Right lobe of liver (tissue), 6 donors: Measurements from ENCODE around the gene PGA4. TPM values are rescaled to one million over a fixed set of nuclear protein-coding genes. Genes with fewer than 3 reads are reported as not detected.
"Not testable (repeated sequence)": the region's sequence is repeated elsewhere in the genome, so short reads cannot be mapped to it uniquely, and the experiment has no call there.

ENCODE experiments used
- ATAC-seq, 4 donors: fragments of 200-7000 bp; cut with Tn5 transposase; one replicate each; pipeline ENCODE4 v1.9.1; 2020; ENCODE audit warnings: mild to moderate bottlenecking in 4 of 4, moderate library complexity in 4 of 4
- DNase-seq, 3 donors: peaks; one replicate each; pipeline ENCODE4 v3.0.0-alpha.2; 2020
- H3K27ac ChIP-seq, 3 donors: fragments of 200-600 bp; one replicate each; pipeline ENCODE4 v1.8.0; 2022
- H3K27me3 ChIP-seq, 2 donors: fragments of 200-600 bp; one replicate each; pipeline ENCODE4 v1.8.0; 2022
- H3K36me3 ChIP-seq, 4 donors: fragments of 200-600 bp; sonication (generic) in 1 of 4; one replicate each; pipeline versions ENCODE4 v1.5.1 to v1.8.0; 2017 to 2022; ENCODE audit warnings: control low read depth in 1 of 4
- H3K4me1 ChIP-seq, 4 donors: fragments of 200-600 bp; sonication (generic) in 1 of 4; one replicate each; pipeline versions ENCODE4 v1.5.1 to v1.8.0; 2017 to 2022; ENCODE audit warnings: control low read depth in 1 of 4
- H3K4me3 ChIP-seq, 3 donors: fragments of 200-600 bp; one replicate each; pipeline ENCODE4 v1.8.0; 2022
- H3K9me3 ChIP-seq, 4 donors: fragments of 200-600 bp; sonication (generic) in 1 of 4; one replicate each; pipeline versions ENCODE4 v1.5.1 to v1.8.0; 2017 to 2022; ENCODE audit warnings: control low read depth in 1 of 4
- POLR2A ChIP-seq: fragments of 450-650 bp; IDR thresholded peaks from one replicate; pipeline ENCODE4 v1.6.1; 2017; ENCODE audit warnings: antibody characterized with exemption, mild to moderate bottlenecking
- WGBS: methylation state at CpG from one replicate; pipeline ENCODE4 v1.1.6; 2018; ENCODE audit warnings: low coverage, low lambda C conversion rate; ENCODE audit not compliant: insufficient coverage; ENCODE audit errors: missing lambda C conversion rate; 5-methylcytosine and 5-hydroxymethylcytosine counted together
- intact Hi-C, 2 donors: fragments of 100-400 bp; cut with DNase I; formaldehyde crosslinking; loops; one replicate each; pipeline versions ENCODE4 v1.11.2 to v1.14.1; 2022
- total RNA-seq, 6 experiments: library from RNA; depleted of rRNA in 2 of 6; stranded (reverse); fragments of >200 nt in 2 of 6; fragmentation: NEBNext Ultra II Directional in 3 of 6; extraction: Animal tissue kit (Norgen Biotek cat#: 25700) in 3 of 6; gene quantifications; one replicate each; pipeline versions ENCODE4 v1.1.0 to v1.2.4, GENCODE V29; 2016 to 2023
- TF ChIP-seq, protein P1 (sequence below), 4 donors: fragments of 200-600 bp in 3 of 4; fragments of 450-650 bp in 1 of 4; IDR thresholded peaks; one replicate each; pipeline versions ENCODE4 v1.5.1 to v1.8.0; 2016 to 2022; ENCODE audit warnings: antibody characterized with exemption in 4 of 4, mild to moderate bottlenecking in 2 of 4
- donor health status: DM: no; HTN: yes; CAD: no.
- donor health status: DM: no; HTN: no; CAD: no.
- donor health status: DM: no; HTN: no; CAD: no.
- donor health status: DM: no; HTN: yes; CAD: no.
- donor health status: DM: no; HTN: yes; CAD: no.

Gene PGA4
- total RNA-seq, 6 experiments from 2014 or later: 0.15 to 1.5 (median 0.52) TPM; not detected in 2

DNA sequence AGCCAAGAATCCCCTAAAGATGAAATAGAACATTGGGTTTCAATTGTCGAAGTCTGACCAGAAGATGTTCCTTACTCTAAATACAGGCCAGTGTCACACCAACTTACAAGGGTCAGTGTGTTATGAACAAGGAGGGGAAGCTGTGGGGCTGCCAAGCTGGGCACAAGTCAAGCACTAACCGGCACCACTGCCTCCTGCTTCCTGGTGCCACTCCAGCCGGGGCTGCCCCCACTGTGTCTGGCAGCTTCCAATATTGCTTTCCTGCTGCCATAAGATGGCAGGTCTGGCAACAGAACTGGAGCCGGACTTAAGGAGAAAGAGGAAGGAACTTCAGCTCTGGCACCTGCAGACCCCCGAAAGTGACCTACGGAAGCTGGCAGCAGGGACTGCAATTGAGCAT, 47.2 kb upstream of the PGA4 start:
- no peak for TF ChIP-seq POLR2A
- TF ChIP-seq, protein P1, sequence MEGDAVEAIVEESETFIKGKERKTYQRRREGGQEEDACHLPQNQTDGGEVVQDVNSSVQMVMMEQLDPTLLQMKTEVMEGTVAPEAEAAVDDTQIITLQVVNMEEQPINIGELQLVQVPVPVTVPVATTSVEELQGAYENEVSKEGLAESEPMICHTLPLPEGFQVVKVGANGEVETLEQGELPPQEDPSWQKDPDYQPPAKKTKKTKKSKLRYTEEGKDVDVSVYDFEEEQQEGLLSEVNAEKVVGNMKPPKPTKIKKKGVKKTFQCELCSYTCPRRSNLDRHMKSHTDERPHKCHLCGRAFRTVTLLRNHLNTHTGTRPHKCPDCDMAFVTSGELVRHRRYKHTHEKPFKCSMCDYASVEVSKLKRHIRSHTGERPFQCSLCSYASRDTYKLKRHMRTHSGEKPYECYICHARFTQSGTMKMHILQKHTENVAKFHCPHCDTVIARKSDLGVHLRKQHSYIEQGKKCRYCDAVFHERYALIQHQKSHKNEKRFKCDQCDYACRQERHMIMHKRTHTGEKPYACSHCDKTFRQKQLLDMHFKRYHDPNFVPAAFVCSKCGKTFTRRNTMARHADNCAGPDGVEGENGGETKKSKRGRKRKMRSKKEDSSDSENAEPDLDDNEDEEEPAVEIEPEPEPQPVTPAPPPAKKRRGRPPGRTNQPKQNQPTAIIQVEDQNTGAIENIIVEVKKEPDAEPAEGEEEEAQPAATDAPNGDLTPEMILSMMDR (IDR thresholded peaks at IDR 0.05): no peak
- no peaks in the 10 kb centered on the region for H3K4me1 ChIP-seq
- 100% methylated on average over 1 of the region's 6 CpGs for WGBS
- no peak for DNase-seq
- intact Hi-C loops: no loop called here
- no peaks in the 10 kb centered on the region for H3K36me3 ChIP-seq
- no peak overlapping the region for H3K27ac ChIP-seq
- H3K27me3 ChIP-seq: no peaks in the 10 kb centered on the region
- no peak overlapping the region for H3K4me3 ChIP-seq
- no peak for ATAC-seq
- H3K9me3 ChIP-seq: no peaks in the 10 kb centered on the region

DNA sequence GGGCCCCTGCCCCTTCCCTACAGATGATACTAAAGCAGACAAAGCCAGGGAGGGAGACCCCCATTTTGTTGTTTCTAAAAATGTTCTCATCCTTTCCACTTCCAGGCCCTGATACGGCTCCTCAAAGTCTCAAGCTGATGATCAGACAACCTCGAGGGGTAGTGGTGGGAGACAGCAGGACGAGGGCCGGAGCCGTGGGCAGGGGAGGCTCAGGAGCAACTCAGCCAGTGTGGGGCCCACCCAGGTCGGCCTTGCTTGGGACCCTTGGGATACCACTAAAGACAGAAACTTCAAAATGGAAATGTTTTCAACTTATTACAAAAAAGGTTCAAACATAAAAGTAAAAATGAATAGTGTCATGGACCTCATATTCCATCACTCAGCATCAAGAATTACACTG, 45.7 kb upstream of the PGA4 start:
- Histone ChIP-seq H3K36me3 (no peaks in the 10 kb centered on the region), H3K27ac (no peak overlapping the region), H3K27me3 (no peaks in the 10 kb centered on the region), H3K4me1 (no peaks in the 10 kb centered on the region), H3K9me3 (no peaks in the 10 kb centered on the region), H3K4me3 (no peak overlapping the region)
- TF ChIP-seq POLR2A: no peak
- TF ChIP-seq, protein P1 (IDR thresholded peaks at IDR 0.05): no peak
- intact Hi-C loops: no loop called here
- WGBS: 55% methylated on average over 6 of the region's 6 CpGs
- no peak for ATAC-seq
- DNase-seq: no peak

DNA sequence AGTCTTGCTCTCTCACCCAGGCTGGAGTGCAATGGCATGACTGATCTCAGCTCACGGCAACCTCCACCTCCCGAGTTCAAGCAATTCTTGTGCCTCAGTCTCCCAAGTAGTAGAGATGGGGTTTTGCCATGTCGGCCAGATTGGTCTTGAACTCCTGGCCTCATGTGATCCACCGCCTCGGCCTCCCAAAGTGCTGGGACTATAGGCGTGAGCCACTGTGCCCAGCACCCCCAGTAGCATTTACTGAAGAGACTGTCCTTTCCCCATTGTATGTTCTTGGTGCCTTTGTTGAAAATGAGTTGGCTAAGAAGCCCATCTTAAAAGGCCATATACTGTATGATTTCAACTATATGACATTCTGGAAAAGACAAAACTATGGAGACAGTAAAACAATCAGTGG, 41.9 kb upstream of the PGA4 start:
- DNase-seq, H3K27me3 ChIP-seq, H3K27ac ChIP-seq, H3K9me3 ChIP-seq, ATAC-seq, H3K4me1 ChIP-seq, H3K36me3 ChIP-seq, H3K4me3 ChIP-seq: not testable (repeated sequence)
- intact Hi-C loops: loop anchor here in 1 of 2 donors (10.0 kb wide), 1 partner anchor 355 kb away; no protein-coding TSS in a partner anchor
- WGBS: 96% methylated on average over 6 of the region's 6 CpGs

DNA sequence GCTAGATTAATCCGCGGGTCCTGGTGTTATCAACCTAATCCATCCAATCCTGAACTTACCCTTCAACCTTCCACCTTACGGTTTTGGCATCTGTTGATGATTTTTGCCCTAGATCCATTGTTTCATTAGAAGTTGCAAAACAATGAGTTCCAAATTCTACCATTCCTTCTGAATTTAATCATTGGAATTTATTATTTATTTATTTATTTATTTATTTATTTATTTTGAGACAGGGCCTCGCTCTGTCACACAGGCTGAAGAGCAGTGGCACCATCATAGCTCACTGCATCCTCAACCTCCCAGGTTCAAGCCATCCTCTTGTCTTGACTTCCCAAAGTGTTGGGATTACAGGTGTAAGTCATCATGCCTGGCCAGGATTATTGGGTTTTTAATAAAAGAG, 40.7 kb upstream of the PGA4 start:
- intact Hi-C loops: loop anchor here in 1 of 2 donors (10.0 kb wide), 1 partner anchor 357 kb away; no protein-coding TSS in a partner anchor
- no peaks in the 10 kb centered on the region for H3K27me3 ChIP-seq
- no peak for ATAC-seq
- H3K9me3 ChIP-seq: no peaks in the 10 kb centered on the region
- H3K4me1 ChIP-seq: no peaks in the 10 kb centered on the region
- no peak overlapping the region for H3K27ac ChIP-seq
- no peaks in the 10 kb centered on the region for H3K36me3 ChIP-seq
- no peak for DNase-seq
- whole genome bisulfite sequencing: 77% methylated on average over 4 of the region's 4 CpGs
- TF ChIP-seq POLR2A: no peak
- TF ChIP-seq, protein P1 (IDR thresholded peaks at IDR 0.05): no peak
- H3K4me3 ChIP-seq: no peak overlapping the region

DNA sequence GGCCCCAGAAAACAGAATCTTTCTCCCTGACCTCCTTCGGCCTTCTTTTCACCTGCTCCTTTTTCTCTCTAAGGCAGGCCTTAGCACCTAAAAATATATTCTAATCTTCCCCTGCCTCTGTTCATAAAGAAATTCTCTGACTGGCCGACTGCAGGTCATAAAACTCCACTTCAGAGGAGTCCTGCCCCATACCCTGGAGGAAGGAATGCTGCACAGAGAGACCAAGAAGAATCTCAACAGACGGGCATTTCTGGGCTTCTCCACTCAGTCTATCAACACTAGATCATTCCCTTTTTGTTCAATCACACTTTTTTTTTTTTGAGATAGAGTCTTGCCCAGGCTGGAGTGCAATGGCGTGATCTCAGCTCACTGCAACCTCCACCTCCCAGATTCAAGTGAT, 38.5 kb upstream of the PGA4 start:
- no peak for ATAC-seq
- 73% methylated on average over 4 of the region's 4 CpGs for WGBS
- Histone ChIP-seq H3K4me3 (no peak overlapping the region), H3K4me1 (no peaks in the 10 kb centered on the region), H3K27ac (no peak overlapping the region), H3K36me3 (no peaks in the 10 kb centered on the region), H3K9me3 (no peaks in the 10 kb centered on the region), H3K27me3 (no peaks in the 10 kb centered on the region)
- intact Hi-C loops: loop anchor here in 1 of 2 donors (10.0 kb wide), 1 partner anchor 359 kb away; no protein-coding TSS in a partner anchor
- TF ChIP-seq, protein P1 (IDR thresholded peaks at IDR 0.05): no peak
- no peak for TF ChIP-seq POLR2A
- no peak for DNase-seq
